MCF 10A (cell line): Measurements from ENCODE around the gene LDB2. TPM values are rescaled to one million over a fixed set of nuclear protein-coding genes. Genes with fewer than 3 reads are reported as not detected.

Experiments
- BruUV-seq: library from RNA; stranded (reverse); fragments of 400-500 nt; replicated peaks from 2 replicates; lab custom pipeline; 2021; lab: Mats Ljungman, UMichigan
- CTCF ChIA-PET: fragments of 300-600 bp; sonication (Branson Sonifier 250); formaldehyde crosslinking; extraction: SDS; loops from one replicate; lab custom pipeline; 2021; ENCODE audit warnings: antibody characterized with exemption, inconsistent platforms; lab: Yijun Ruan, JAX
- POLR2A ChIA-PET: fragments of 300-600, 350-650 bp; sonication (Branson Sonifier 250); formaldehyde crosslinking; extraction: SDS; loops from one replicate; lab custom pipeline; 2020; ENCODE audit warnings: antibody characterized with exemption, inconsistent platforms; lab: Yijun Ruan, JAX
- DNase-seq: peaks from one replicate; pipeline ENCODE4 v3.0.0-alpha.2; 2018; ENCODE audit not compliant: unreplicated experiment
- H3K27ac Mint-ChIP-seq: one replicate; pipeline ENCODE4 v1.8.0; 2022; ENCODE audit warnings: mild to moderate bottlenecking, low read depth, mixed read lengths; ENCODE audit not compliant: unreplicated experiment
- H3K27me3 Mint-ChIP-seq: one replicate; pipeline ENCODE4 v1.8.0; 2022; ENCODE audit warnings: mixed read lengths; ENCODE audit not compliant: insufficient read depth, unreplicated experiment
- H3K36me3 Mint-ChIP-seq: one replicate; pipeline ENCODE4 v1.8.0; 2022; ENCODE audit warnings: mild to moderate bottlenecking, moderate library complexity, mixed read lengths; ENCODE audit not compliant: insufficient read depth, unreplicated experiment
- H3K4me1 Mint-ChIP-seq: one replicate; pipeline ENCODE4 v1.8.0; 2022; ENCODE audit warnings: mixed read lengths; ENCODE audit not compliant: insufficient read depth, unreplicated experiment
- H3K4me3 Mint-ChIP-seq: one replicate; pipeline ENCODE4 v1.8.0; 2022; ENCODE audit warnings: mild to moderate bottlenecking, moderate library complexity, mixed read lengths; ENCODE audit not compliant: unreplicated experiment
- H3K9me3 Mint-ChIP-seq: one replicate; pipeline ENCODE4 v1.8.0; 2022; ENCODE audit warnings: mixed read lengths; ENCODE audit not compliant: unreplicated experiment
- CTCF ChIP-seq: fragments of 200-600 bp; IDR thresholded peaks from one replicate; pipeline ENCODE4 v1.8.0; 2022; ENCODE audit warnings: antibody characterized with exemption, mild to moderate bottlenecking; ENCODE audit not compliant: unreplicated experiment
- intact Hi-C: fragments of 100-400 bp; cut with micrococcal nuclease; formaldehyde crosslinking; loops from 2 replicates; pipeline ENCODE4 v1.14.1; 2022
- total RNA-seq: library from RNA; stranded (reverse); gene quantifications from 2 replicates; pipeline ENCODE4 v1.2.3, GENCODE V29; 2022

The LDB2 gene
- total RNA-seq, 1 experiment from 2014 or later, result not detected

DNA sequence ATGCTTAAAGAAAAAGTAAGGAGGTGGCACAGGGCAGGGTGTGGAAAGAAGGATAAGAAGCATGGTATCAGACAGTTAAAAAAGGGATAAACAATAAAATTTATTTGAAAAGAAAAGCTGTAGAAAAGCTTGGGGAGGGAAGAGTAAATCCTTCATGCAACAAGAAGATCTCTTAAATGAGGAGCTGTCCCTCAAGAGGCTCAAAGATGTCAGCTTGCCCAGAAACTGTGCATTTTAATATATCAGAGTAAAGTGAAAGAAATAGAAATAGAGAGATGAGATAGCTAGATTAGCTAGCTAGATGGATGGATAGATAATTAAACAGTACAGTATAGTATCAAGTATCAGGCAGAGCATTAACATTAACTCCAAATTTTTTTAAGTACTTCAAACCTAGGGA is 170.3 kb downstream of the LDB2 start:
- intact Hi-C loops, result no loop called here
- no peak for DNase-seq

DNA sequence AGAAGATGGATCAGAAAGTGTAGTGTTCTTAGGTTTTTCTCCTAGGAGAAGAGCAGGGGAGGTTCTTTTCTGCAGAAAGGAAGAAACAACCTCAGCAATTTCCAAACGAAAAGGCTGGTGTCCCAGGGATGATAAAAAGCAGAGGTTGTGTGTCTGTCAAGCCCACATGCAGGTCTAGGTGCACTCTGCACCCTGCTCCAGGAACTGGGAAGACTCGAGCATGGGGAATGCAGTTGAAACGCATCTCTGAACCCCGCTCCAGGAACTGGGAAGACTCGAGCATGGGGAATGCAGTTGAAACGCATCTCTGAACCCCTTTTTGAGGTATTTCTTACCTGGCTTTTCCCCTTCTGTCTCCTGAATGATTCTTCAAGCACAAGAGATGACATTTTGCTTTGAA is 171.2 kb downstream of the LDB2 start:
- no peaks in the 10 kb centered on the region for H3K4me1 Mint-ChIP-seq
- POLR2A ChIA-PET, result no interaction called here
- DNase-seq, result no peak
- CTCF ChIA-PET, result interaction anchor here (0.7 kb wide), 1 partner anchor 16 kb away, joined by 3 read pairs; no protein-coding TSS in a partner anchor
- no TSS peak for BruUV-seq
- no peaks in the 10 kb centered on the region for H3K36me3 Mint-ChIP-seq
- no peak overlapping the region for H3K4me3 Mint-ChIP-seq
- no peaks in the 10 kb centered on the region for H3K9me3 Mint-ChIP-seq
- peaks cover 98% of the 10 kb centered on the region for H3K27me3 Mint-ChIP-seq
- intact Hi-C loops, result no loop called here
- H3K27ac Mint-ChIP-seq, result no peak overlapping the region
- no peak for TF ChIP-seq CTCF

More for the DNA sequence above, 170.3 kb downstream of the LDB2 start:
- Mint-ChIP-seq H3K27ac (no peak overlapping the region), H3K36me3 (no peaks in the 10 kb centered on the region), H3K9me3 (no peaks in the 10 kb centered on the region), H3K27me3 (peaks cover 100% of the 10 kb centered on the region), H3K4me1 (no peaks in the 10 kb centered on the region), H3K4me3 (no peak overlapping the region)
- ChIA-PET CTCF (interaction anchor here (0.6 to 0.7 kb wide), 2 partner anchors 861 to 923 kb away, joined by 3 read pairs; no protein-coding TSS in a partner anchor), POLR2A (no interaction called here)
- no TSS peak for BruUV-seq
- no peak for TF ChIP-seq CTCF

GRCh38 chr4:16726368-16727050 is 171.9 kb downstream of the LDB2 start:
- intact Hi-C loops, result no loop called here
- CTCF ChIA-PET, result no interaction called here
- Mint-ChIP-seq H3K36me3 (no peaks in the 10 kb centered on the region), H3K4me3 (no peak overlapping the region), H3K27ac (no peak overlapping the region), H3K4me1 (no peaks in the 10 kb centered on the region), H3K9me3 (no peaks in the 10 kb centered on the region), H3K27me3 (peaks cover 93% of the 10 kb centered on the region)
- POLR2A ChIA-PET, result no interaction called here
- BruUV-seq, result no TSS peak
- DNase-seq, result no peak
- TF ChIP-seq CTCF, result no peak

DNA sequence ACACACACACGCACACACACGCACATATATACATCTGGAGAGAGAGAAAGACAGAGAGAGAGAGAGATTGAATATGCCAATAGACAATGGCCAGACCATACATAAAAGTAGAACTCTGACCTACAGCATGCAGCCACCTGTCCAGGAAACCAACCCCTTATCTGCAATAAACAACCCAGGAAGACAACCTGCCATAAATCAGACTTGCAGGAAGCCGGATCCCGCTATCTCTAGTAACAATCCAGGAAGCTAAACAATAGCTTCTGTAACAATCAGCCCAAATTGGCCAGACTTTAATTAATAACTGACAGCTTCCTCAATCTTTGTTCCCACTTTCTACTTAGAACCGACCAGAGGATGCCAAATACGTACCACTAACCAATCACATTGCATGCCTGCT is 173.2 kb downstream of the LDB2 start:
- no peaks in the 10 kb centered on the region for H3K4me1 Mint-ChIP-seq
- ChIA-PET CTCF (interaction anchor here (0.7 to 1.0 kb wide), 2 partner anchors 24 to 39 kb away, joined by 3 read pairs; no protein-coding TSS in a partner anchor), POLR2A (no interaction called here)
- H3K36me3 Mint-ChIP-seq, result no peaks in the 10 kb centered on the region
- H3K27me3 Mint-ChIP-seq, result peaks cover 93% of the 10 kb centered on the region
- H3K4me3 Mint-ChIP-seq, result no peak overlapping the region
- BruUV-seq, result no TSS peak
- intact Hi-C loops, result no loop called here
- no peak overlapping the region for H3K27ac Mint-ChIP-seq
- H3K9me3 Mint-ChIP-seq, result no peaks in the 10 kb centered on the region
- no peak for DNase-seq
- no peak for TF ChIP-seq CTCF
